Measurements from ENCODE around the gene PRRC2C. TPM values are rescaled to one million over a fixed set of nuclear protein-coding genes. Genes with fewer than 3 reads are reported as not detected.
"Not testable (repeated sequence)": the region's sequence is repeated elsewhere in the genome, so short reads cannot be mapped to it uniquely, and the experiment has no call there.

Gene PRRC2C
- total and polyA plus RNA-seq, 3 donors from 2014 or later, result 67.0 to 128 (median 114) TPM

DNA sequence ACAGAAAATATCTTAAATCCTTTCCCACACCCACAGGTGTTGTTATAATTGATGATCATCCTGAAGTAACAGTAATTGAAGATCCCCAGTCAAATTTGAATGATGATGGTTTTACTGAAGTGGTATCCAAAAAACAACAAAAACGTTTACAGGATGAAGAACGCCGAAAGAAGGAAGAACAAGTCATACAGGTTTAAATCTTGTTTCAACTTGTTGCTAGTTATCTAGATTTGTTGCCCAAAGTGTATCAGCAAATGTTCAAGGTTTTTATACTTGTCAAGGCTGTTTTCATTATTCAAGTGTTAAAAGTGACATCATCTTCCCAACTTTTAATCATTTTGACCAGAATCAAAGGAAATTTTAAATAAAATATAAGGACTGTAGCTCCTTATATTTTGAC is 64.7 kb downstream of the PRRC2C start:
- TF ChIP-seq CTCF (IDR thresholded peaks at IDR 0.05), result no peak
- TF ChIP-seq POLR2A (IDR thresholded peaks at IDR 0.05), result no peak
- H3K36me3 ChIP-seq (ENCODE audit: low read depth, missing control alignments), result no peaks in the 10 kb centered on the region
- intact Hi-C loops (cut with DNase I; ENCODE audit: low total_unique reads), result no loop called here

GRCh38 chr1:171550598-171551100 is 65.3 kb downstream of the PRRC2C start:
- H3K9me3 ChIP-seq; intact Hi-C loops (cut with DNase I; ENCODE audit: low total_unique reads); H3K36me3 ChIP-seq (ENCODE audit: low read depth, missing control alignments); H3K4me1 ChIP-seq; H3K27me3 ChIP-seq; H3K4me3 ChIP-seq; H3K27ac ChIP-seq; DNase-seq: not testable (repeated sequence)
- whole genome bisulfite sequencing, 2 donors, result 96 to 98% methylated on average over 4 of the region's 4 CpGs

More for the DNA sequence above, 64.7 kb downstream of the PRRC2C start:
- DNase-seq, result no peak
- 60 to 77% methylated on average over 3 of the region's 3 CpGs for WGBS, 2 donors
- no peaks in the 10 kb centered on the region for H3K27me3 ChIP-seq
- H3K4me3 ChIP-seq, result no peak overlapping the region
- no peak overlapping the region for H3K27ac ChIP-seq
- no peaks in the 10 kb centered on the region for H3K4me1 ChIP-seq
- no peaks in the 10 kb centered on the region for H3K9me3 ChIP-seq

- 85 to 95% methylated on average over 1 of the region's 1 CpG for WGBS, 2 donors
- H3K9me3 ChIP-seq; H3K36me3 ChIP-seq (ENCODE audit: low read depth, missing control alignments); H3K4me3 ChIP-seq; H3K27ac ChIP-seq; H3K27me3 ChIP-seq; DNase-seq; intact Hi-C loops (cut with DNase I; ENCODE audit: low total_unique reads); H3K4me1 ChIP-seq: not testable (repeated sequence)
Observed at GRCh38 chr1:171553960-171554359, 68.6 kb downstream of the PRRC2C start.

- intact Hi-C loops (cut with DNase I; ENCODE audit: low total_unique reads), result no loop called here
- no peak for TF ChIP-seq POLR2A (IDR thresholded peaks at IDR 0.05)
- TF ChIP-seq CTCF (IDR thresholded peaks at IDR 0.05), result no peak
- Histone ChIP-seq H3K9me3 (no peaks in the 10 kb centered on the region), H3K27me3 (no peaks in the 10 kb centered on the region), H3K4me1 (no peaks in the 10 kb centered on the region), H3K4me3 (no peak overlapping the region), H3K36me3 (ENCODE audit: low read depth, missing control alignments) (no peaks in the 10 kb centered on the region), H3K27ac (no peak overlapping the region)
- 95 to 100% methylated on average over 1 of the region's 1 CpG for WGBS, 2 donors
- DNase-seq, result no peak
Observed at GRCh38 chr1:171563675-171564074, 78.3 kb downstream of the PRRC2C start.

GRCh38 chr1:171566467-171566866 is 81.1 kb downstream of the PRRC2C start:
- 68 to 74% methylated on average over 3 of the region's 3 CpGs for WGBS, 2 donors
- no peak overlapping the region for H3K4me3 ChIP-seq
- no peaks in the 10 kb centered on the region for H3K36me3 ChIP-seq (ENCODE audit: low read depth, missing control alignments)
- no peak overlapping the region for H3K27ac ChIP-seq
- TF ChIP-seq CTCF (IDR thresholded peaks at IDR 0.05), result no peak
- no peaks in the 10 kb centered on the region for H3K27me3 ChIP-seq
- no peaks in the 10 kb centered on the region for H3K4me1 ChIP-seq
- no peaks in the 10 kb centered on the region for H3K9me3 ChIP-seq
- DNase-seq, result no peak
- intact Hi-C loops (cut with DNase I; ENCODE audit: low total_unique reads), result no loop called here

DNA sequence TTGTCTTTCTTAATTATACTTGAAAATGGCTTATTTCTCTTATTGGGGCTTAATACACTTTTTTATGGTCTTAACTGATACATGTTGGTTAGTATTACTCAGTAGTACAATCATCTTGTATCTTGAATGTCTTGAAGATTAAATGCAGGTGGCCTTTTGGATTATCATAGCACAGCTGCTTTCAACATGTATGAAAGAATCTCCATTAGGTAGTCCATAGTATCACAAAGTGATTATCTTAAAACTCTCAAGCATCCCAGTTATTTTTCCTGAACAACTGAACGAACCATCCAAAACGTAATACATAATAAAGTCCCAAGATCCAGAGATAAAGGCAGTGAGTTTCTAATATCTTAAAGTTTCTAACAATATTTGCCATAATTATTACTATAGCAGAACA is 85.0 kb downstream of the PRRC2C start:
- H3K4me3 ChIP-seq, result no peak overlapping the region
- H3K36me3 ChIP-seq (ENCODE audit: low read depth, missing control alignments), result no peaks in the 10 kb centered on the region
- no peaks in the 10 kb centered on the region for H3K27me3 ChIP-seq
- H3K9me3 ChIP-seq, result no peaks in the 10 kb centered on the region
- no peak for DNase-seq
- 80 to 83% methylated on average over 2 of the region's 2 CpGs for WGBS, 2 donors
- no peak overlapping the region for H3K27ac ChIP-seq
- H3K4me1 ChIP-seq, result no peaks in the 10 kb centered on the region
- intact Hi-C loops (cut with DNase I; ENCODE audit: low total_unique reads), result no loop called here
- TF ChIP-seq POLR2A (IDR thresholded peaks at IDR 0.05) (no peak), CTCF (IDR thresholded peaks at IDR 0.05) (no peak)

Measured in testis (tissue), 3 donors.